ENCODE data around the gene MAPK7.

DNA sequence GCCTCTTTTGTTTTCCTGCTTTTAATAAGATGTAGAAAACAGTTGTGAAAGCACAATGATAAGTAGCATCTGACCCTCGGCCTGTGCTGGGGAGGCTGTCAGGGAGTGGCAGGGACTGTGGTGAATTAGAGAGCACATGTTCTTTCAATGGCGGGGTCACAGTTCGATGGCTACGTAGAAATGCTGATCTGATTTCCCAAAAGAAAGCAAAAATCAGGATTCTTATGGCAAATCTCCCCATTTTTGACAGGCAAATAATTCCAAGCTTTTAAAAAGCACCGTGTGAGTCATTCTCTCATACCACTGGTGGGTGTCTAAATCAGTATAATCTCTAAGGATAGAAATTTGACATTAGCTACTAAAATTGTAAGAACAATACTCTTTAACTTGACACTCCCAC is 4.2 kb upstream of the MAPK7 start:
- TF ChIP-seq CTCF (IDR thresholded peaks at IDR 0.05): no peak
- TF ChIP-seq POLR2A (IDR thresholded peaks at IDR 0.05): no peak
